OCI-LY1 (cell line): ENCODE data around the gene VPS29.

Experiments
- CTCF ChIP-seq: fragments of 200-600 bp; sonication (generic), shearing (Covaris generic); IDR thresholded peaks from 2 replicates; pipeline ENCODE4 v1.5.1; 2017; ENCODE audit warnings: mild to moderate bottlenecking, antibody characterized with exemption, low read length, moderate library complexity, mixed read lengths
- EZH2 ChIP-seq: fragments of 200-600 bp; sonication (generic), shearing (Covaris generic); IDR thresholded peaks from 2 replicates; pipeline ENCODE4 v1.8.0; 2017; ENCODE audit warnings: borderline replicate concordance, mixed run types, mild to moderate bottlenecking, antibody characterized with exemption, low read length, moderate library complexity, mixed read lengths

GRCh38 chr12:110501399-110501751 is 536 bp downstream of the VPS29 start:
- TF ChIP-seq CTCF: no peak
- no peak for TF ChIP-seq EZH2
